Measurements from ENCODE around the gene ATAD3B. TPM values are rescaled to one million over a fixed set of nuclear protein-coding genes. Genes with fewer than 3 reads are reported as not detected.
"Not testable (repeated sequence)": the region's sequence is repeated elsewhere in the genome, so short reads cannot be mapped to it uniquely, and the experiment has no call there.

Gene ATAD3B
- total RNA-seq, 4 donors from 2014 or later, result 13.0 to 40.3 (median 17.1) TPM

DNA sequence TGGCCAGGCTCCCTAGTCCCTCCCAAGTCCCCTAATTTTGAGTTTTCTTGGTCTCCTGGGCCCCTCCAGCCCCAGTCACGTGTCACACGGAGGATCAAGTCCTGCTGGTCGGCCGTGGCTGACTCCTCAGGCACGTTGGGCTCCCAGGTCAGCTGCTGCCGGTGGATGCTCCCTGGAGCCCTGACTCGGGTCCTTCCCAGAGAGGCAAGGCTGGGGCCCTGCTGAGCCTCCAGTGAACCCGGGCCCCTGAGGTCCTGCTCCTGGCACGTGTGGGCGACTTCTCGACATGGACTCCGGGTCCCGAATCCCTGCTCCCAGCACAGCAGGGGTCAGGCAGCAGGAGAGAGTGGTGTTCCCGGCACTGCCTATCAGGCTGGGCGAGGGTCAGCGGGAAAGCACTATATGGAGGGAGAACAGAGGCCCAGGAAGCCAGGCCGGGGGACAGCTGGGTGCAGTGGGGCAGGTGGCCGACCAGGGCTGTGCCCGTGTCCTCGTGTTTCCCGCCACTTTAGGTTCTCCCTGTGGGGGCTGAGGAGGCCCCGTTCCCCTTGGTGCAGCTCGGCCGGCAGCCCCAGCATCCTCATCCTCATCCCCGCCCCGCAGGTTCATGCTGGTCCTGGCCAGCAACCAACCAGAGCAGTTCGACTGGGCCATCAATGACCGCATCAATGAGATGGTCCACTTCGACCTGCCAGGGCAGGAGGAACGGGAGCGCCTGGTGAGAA lies 55.7 kb downstream of the ATAD3B start:
- WGBS, 2 donors, result 90 to 92% methylated on average over 24 to 31 of the region's 31 CpGs
- no peak for TF ChIP-seq POLR2A (IDR thresholded peaks at IDR 0.05)
- TF ChIP-seq CTCF (IDR thresholded peaks at IDR 0.05), result no peak
- H3K4me3 ChIP-seq (ENCODE audit: low read depth, poor library complexity, severe bottlenecking), result no peak overlapping the region
- intact Hi-C loops (cut with DNase I; ENCODE audit: low total_unique reads), result no loop called here
- DNase-seq (ENCODE audit: low spot score in 2 of 2), result no peak

DNA sequence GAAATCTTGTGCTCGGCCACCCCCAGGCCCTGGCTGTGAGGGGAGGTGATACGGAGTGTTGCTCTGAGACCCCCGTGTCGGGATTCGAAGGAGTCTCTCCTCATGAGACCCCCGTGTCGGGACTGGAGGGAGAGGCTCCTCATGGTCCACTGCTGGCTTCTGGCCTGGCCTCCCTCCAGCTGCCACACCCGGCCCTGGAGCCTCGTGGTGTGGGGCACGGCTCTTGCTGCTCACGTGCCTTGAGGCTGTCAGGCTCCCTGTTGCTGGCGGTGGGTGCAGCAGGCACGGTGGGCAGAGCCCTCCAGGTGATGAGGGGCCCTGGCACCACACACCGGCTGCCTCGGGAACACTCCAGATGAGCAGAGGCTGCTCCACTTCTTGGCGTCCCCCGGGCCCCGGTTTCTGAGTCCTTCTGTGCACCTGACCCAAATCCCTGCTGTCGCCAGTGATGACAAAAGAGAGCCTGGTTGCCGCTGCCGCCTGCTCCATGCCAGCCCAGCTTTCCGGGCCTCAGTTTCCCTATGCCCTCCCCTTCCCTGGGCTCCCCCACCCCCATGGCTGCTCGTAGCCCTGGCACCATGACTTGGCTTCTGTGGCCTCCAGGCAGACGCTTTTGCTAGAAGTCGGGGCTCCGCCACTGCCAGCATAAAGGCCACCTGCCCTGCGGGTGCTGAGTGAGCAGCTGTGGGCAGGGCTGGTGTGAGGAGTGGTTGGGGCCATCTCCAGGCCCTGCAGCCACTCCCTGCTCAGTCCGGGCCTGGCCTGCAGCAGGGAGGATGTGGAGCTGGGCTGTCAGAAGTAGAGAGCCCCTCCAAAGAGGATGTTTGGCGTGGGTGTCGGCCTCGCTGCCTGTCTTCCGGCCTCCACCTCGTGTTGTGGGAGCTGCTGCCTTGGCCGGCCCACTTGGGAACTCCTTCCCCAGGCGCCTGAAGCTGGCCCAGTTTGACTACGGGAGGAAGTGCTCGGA lies 57.0 kb downstream of the ATAD3B start:
- intact Hi-C loops (cut with DNase I; ENCODE audit: low total_unique reads), result no loop called here
- TF ChIP-seq POLR2A (IDR thresholded peaks at IDR 0.05) (no peak), CTCF (IDR thresholded peaks at IDR 0.05) (no peak)
- no peak for DNase-seq (ENCODE audit: low spot score in 2 of 2)
- no peak overlapping the region for H3K4me3 ChIP-seq (ENCODE audit: low read depth, poor library complexity, severe bottlenecking)
- 84 to 94% methylated on average over 21 to 34 of the region's 37 CpGs for WGBS, 2 donors

GRCh38 chr1:1529321-1529720 lies 57.8 kb downstream of the ATAD3B start:
- 94 to 98% methylated on average over 2 to 11 of the region's 18 CpGs for WGBS, 2 donors
- H3K4me3 ChIP-seq (ENCODE audit: low read depth, poor library complexity, severe bottlenecking), result no peak overlapping the region
- intact Hi-C loops (cut with DNase I; ENCODE audit: low total_unique reads), result no loop called here
- DNase-seq (ENCODE audit: low spot score in 2 of 2), result no peak
- TF ChIP-seq POLR2A (IDR thresholded peaks at IDR 0.05) (no peak), CTCF (IDR thresholded peaks at IDR 0.05) (no peak)

GRCh38 chr1:1529936-1530335 lies 58.4 kb downstream of the ATAD3B start:
- TF ChIP-seq POLR2A (IDR thresholded peaks at IDR 0.05), result no peak
- TF ChIP-seq CTCF (IDR thresholded peaks at IDR 0.05), result no peak
- WGBS, 2 donors, result 97 to 98% methylated on average over 8 of the region's 8 CpGs
- intact Hi-C loops (cut with DNase I; ENCODE audit: low total_unique reads), result no loop called here

GRCh38 chr1:1531947-1532346 lies 60.4 kb downstream of the ATAD3B start:
- TF ChIP-seq POLR2A (IDR thresholded peaks at IDR 0.05) (no peak), CTCF (IDR thresholded peaks at IDR 0.05) (no peak)
- WGBS, 2 donors, result 94 to 95% methylated on average over 4 of the region's 4 CpGs
- DNase-seq (ENCODE audit: low spot score in 2 of 2), result no peak
- H3K4me3 ChIP-seq (ENCODE audit: low read depth, poor library complexity, severe bottlenecking), result no peak overlapping the region
- intact Hi-C loops (cut with DNase I; ENCODE audit: low total_unique reads), result no loop called here

More at GRCh38 chr1:1529936-1530335, 58.4 kb downstream of the ATAD3B start:
- no peak for DNase-seq (ENCODE audit: low spot score in 2 of 2)
- H3K4me3 ChIP-seq (ENCODE audit: low read depth, poor library complexity, severe bottlenecking), result no peak overlapping the region

DNA sequence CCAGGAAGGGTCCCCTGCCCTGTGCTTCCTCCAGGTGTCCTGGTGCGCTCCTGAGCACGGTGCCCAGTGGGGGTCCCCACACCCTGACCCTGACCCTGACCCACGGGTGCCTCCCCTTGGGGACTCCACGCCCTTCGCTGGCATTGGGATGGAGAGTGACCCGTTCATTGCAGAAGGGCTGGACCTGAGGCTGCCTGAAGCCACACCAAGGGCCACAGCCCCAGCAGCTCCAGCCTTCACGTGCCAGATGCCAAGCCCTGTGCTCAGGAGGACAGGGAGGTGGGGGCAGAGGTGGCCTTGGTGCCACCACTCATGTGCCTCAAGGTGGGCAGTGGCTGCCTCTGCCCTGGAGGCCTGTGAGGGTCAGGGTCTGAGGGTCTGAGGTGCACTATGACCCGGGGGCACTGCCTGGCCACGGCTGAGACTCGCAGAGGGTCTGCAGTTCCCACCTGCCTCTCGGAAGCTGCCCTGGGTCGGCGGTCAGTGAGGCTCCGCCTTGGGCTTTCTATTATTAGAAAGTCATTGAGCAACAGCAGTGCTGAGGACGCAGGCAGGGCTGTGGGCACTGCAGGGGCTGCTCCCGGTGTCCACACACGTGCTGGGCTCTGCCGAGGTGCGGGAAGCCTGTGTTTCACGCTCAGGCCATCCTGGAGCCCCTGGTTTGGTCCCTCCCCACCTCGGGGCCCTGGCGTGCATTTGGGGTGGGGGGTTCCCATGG lies 61.8 kb downstream of the ATAD3B start:
- 81 to 84% methylated on average over 7 to 13 of the region's 22 CpGs for WGBS, 2 donors
- H3K4me3 ChIP-seq (ENCODE audit: low read depth, poor library complexity, severe bottlenecking); intact Hi-C loops (cut with DNase I; ENCODE audit: low total_unique reads); DNase-seq (ENCODE audit: low spot score in 2 of 2): not testable (repeated sequence)

DNA sequence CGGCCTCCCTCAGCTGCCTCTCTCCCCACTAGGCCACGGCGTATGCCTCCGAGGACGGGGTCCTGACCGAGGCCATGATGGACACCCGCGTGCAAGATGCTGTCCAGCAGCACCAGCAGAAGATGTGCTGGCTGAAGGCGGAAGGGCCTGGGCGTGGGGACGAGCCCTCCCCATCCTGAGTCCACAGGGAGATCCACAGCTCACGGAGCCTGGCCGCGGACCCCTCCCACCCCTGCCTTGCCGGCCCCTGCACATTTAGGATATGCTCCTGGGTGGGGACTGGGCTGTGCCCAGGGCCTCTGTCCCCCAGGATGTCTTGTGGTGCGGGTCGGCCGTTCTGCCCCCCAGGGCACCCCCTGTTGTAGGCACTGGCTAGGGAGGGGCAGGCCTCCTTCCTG lies 62.3 kb downstream of the ATAD3B start:
- intact Hi-C loops (cut with DNase I; ENCODE audit: low total_unique reads); DNase-seq (ENCODE audit: low spot score in 2 of 2); H3K4me3 ChIP-seq (ENCODE audit: low read depth, poor library complexity, severe bottlenecking): not testable (repeated sequence)
- WGBS, 2 donors, result 90 to 93% methylated on average over 6 to 9 of the region's 18 CpGs
